HG02571 (cell line): Measurements from ENCODE around the gene LRCH3.
A peak's percentile ranks its signal among the peaks of the same experiment; 100 is the strongest.

Experiments used
- ATAC-seq: cut with Tn5 transposase; IDR thresholded peaks from one replicate; pipeline ENCODE4 v1.9.1; 2021; ENCODE audit warnings: mild to moderate bottlenecking, moderate library complexity; ENCODE audit not compliant: unreplicated experiment

The LRCH3 gene

GRCh38 chr3:197833930-197834715 lies 43.1 kb downstream of the LRCH3 start:
- ATAC-seq = peak; percentile 54

DNA sequence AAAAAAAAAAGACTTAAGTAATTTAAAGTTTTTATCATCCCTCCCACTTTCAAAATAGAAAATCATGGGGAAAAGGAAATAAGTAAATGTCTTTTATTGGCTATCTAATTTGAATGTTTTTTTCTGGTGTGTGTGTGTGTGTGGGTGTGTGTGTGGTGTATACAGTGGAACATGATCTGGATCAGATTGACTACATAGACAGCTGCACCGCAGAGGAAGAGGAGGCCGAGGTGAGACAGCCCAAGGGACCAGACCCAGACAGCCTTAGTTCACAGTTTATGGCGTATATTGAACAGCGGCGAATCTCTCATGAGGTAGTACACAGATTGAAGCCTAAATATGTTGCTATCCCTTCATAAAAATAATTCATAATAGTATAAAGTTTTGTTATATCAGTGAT lies 44.5 kb downstream of the LRCH3 start:
- no peak for ATAC-seq

DNA sequence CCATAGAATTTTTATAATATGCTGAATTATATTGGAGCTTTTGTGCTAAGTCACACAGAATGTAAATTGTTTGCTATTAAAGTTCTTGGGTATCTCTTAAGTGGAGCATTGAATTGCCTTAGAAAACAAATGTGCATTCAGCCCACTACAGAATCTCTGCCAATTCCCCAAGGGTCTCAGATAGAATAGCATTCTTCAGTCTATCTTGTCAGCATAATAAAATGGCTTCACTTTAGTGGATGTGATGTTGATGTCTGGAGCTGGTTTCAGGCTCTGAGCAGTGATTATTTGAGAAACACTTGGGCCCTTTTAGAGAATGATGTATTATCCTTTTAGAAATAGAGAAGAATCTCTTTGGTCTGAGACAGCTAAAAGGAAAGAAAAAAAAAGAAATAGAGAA lies 45.2 kb downstream of the LRCH3 start:
- no peak for ATAC-seq

GRCh38 chr3:197837282-197837681 lies 46.2 kb downstream of the LRCH3 start:
- no peak for ATAC-seq

DNA sequence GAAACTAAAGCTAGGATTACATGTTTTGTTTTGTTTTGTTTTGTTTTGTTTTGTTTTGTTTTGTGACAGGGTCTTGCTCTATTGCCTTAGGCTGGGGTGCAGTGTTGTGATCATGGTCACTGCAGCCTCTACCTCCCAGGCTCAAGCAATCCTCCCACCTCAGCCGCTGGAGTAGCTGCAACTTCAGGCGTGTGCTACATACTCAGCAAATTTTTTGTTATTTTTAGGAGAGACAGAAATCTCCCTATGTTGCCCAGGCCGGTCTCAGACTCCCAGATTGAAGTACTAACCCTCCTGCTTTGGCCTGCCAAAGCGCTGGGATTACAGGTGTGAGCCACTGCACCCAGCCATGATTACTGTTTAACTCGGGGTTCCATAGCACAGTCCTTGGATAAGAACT lies 50.7 kb downstream of the LRCH3 start:
- no peak for ATAC-seq

GRCh38 chr3:197846491-197846890 lies 55.4 kb downstream of the LRCH3 start:
- ATAC-seq = no peak

GRCh38 chr3:197847866-197848401 lies 56.9 kb downstream of the LRCH3 start:
- ATAC-seq = no peak

GRCh38 chr3:197854596-197855343 lies 63.7 kb downstream of the LRCH3 start:
- ATAC-seq = no peak

GRCh38 chr3:197855571-197855970 lies 64.5 kb downstream of the LRCH3 start:
- ATAC-seq = no peak

- ATAC-seq = no peak
These were observed 65.3 kb downstream of the LRCH3 start for GRCh38 chr3:197856199-197856816.

- ATAC-seq = no peak
These were observed 67.1 kb downstream of the LRCH3 start for GRCh38 chr3:197858133-197858532.

DNA sequence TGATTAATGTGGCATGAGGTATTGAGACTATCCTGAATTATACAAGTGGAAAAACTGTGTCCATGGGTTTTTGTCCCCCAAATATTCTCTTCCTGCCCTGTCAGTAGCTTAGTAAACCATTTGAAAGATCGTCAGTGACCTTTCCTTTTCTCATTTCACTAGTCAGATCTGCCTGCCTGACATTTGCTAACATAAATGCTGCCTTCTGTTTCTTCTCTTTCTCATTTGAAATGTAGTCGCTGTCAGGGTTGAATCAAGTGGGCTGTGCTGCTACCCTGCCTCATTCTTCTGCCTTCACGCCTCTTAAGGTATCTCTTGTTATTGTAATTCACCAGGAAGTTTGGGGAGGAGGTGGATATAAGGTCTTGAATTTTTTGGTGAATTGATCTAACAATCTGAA lies 67.5 kb downstream of the LRCH3 start:
- ATAC-seq = no peak

DNA sequence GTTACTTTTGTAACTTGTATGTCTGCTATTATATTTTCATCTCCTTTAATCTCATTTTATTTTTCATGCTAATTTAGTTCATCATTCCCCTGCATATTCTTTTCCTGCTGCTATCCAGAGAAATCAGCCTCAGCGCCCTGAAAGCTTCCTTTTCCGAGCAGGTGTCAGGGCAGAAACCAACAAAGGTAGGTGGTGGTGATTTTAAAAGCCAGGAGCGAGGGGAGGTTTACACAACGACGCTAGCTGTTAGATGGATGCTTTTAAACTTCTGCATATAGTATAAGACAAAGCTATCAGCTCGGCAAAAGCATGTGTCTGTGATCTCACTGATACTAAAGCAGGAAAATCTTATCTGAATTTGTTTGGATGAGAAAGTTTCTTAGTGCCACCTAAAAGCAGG lies 75.0 kb downstream of the LRCH3 start:
- ATAC-seq = no peak

- no peak for ATAC-seq
These were observed 82.3 kb downstream of the LRCH3 start for GRCh38 chr3:197873329-197873728.

DNA sequence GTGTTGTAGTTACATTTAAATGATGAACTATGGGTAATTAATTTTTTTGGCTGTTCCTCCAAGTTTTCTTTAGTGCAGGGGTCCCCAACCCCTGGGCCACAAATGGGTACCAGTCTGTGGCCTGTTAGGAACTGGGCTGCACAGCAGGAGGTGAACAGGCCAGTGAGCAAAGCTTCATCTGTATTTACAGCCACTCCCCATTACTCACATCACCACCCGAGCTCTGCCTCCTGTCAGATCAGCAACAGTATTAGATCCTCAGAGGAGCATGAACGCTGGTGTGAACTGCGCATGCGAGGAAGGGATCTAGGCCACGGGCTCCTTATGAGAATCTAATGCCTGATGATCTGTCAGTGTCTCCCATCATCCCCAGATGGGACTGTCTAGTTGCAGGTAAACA lies 83.0 kb downstream of the LRCH3 start:
- no peak for ATAC-seq

- no peak for ATAC-seq
These were observed 83.6 kb downstream of the LRCH3 start for GRCh38 chr3:197874653-197875052.

DNA sequence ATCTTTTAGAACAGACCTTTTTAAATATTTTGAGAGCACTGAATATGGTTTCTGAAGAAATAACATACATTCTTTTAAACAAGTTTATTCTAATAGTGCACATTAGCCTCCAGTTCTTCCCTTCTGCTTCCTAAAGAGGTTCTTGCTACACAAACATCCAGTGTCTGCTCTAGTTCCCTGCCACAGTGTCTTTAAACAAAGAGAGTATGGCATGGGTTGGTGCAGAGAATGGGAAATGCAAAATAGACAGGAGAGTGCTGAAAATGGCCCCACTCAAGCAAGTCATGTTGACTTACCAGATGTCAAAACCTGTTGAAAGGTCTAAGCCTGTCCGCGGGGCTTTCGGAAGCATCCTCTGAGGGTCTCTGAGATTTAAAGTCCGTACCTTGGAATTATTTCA lies 86.8 kb downstream of the LRCH3 start:
- ATAC-seq = no peak

DNA sequence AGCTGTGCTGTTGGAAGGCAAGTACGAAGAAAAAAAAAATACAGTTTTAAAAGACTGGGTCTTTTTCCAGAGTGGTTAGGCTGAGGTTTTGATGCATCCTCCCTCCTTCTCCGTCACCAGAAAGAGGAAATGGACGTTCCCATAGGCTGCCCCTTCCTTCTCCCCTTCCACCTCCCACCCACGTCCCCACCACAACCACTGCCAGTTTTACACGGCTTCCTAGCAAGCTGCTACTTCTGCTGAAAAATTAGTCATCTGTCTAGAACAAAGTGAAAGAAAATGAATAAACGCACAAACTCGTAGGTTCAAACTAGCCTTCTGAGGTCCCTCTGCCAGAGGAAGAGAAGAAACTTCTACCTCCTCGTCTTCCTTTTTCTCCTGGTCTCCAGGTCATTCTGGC lies 87.4 kb downstream of the LRCH3 start:
- no peak for ATAC-seq

GRCh38 chr3:197880491-197881269 lies 89.6 kb downstream of the LRCH3 start:
- ATAC-seq = no peak

DNA sequence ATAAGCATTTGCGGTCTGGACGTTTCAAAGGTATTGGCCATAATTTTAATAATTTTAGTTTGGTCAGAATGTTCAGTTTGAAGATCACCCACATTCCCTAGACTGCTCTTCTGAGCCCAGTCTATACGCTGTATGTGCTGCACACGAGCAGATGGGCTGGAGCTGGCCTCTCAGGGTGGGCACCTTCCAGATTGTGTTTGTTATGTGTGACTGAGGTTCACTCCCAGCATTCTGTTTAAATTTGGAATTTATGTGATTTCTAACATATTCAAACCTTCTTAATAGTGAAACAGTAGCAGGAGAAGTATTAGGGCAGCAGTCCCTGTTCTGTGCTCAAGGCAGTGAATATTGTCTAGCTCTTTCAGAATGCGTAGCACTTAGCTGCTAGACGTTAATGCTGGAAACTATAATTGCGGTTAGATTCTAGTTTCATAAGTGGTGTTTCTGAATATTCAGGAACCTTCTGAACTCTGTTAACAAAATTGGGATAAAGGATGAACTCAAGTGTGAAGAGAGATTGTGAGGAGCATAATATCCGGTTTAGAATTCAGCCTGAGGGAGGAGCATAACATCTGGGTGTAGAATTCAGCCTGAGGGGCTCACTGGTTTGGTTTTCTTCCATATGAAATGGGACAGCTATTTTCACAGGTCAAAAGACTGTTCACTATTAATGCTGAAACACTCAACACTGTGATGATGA lies 90.4 kb downstream of the LRCH3 start:
- ATAC-seq = no peak
